ENCODE results near the gene NRXN3.
"Not testable (repeated sequence)": the region's sequence is repeated elsewhere in the genome, so short reads cannot be mapped to it uniquely, and the experiment has no call there.

The NRXN3 gene

GRCh38 chr14:78524196-78524595, 354.0 kb downstream of the NRXN3 start:
- DNase-seq (ENCODE audit: extremely low read depth, low read depth), result no peak
- no peak for TF ChIP-seq CTCF (IDR thresholded peaks at IDR 0.05; ENCODE audit: low read depth, low read length)

GRCh38 chr14:78524766-78525165, 354.6 kb downstream of the NRXN3 start:
- TF ChIP-seq CTCF (IDR thresholded peaks at IDR 0.05; ENCODE audit: low read depth, low read length), result no peak
- DNase-seq (ENCODE audit: extremely low read depth, low read depth), result no peak

GRCh38 chr14:78530078-78530477, 359.9 kb downstream of the NRXN3 start:
- TF ChIP-seq CTCF (IDR thresholded peaks at IDR 0.05; ENCODE audit: low read depth, low read length), result no peak
- no peak for DNase-seq (ENCODE audit: extremely low read depth, low read depth)

- no peak for TF ChIP-seq CTCF (IDR thresholded peaks at IDR 0.05; ENCODE audit: low read depth, low read length)
- no peak for DNase-seq (ENCODE audit: extremely low read depth, low read depth)
Observed at GRCh38 chr14:78534141-78534540, 364.0 kb downstream of the NRXN3 start.

GRCh38 chr14:78535041-78535440, 364.9 kb downstream of the NRXN3 start:
- TF ChIP-seq CTCF (IDR thresholded peaks at IDR 0.05; ENCODE audit: low read depth, low read length), result no peak
- DNase-seq (ENCODE audit: extremely low read depth, low read depth), result no peak

- DNase-seq (ENCODE audit: extremely low read depth, low read depth), result not testable (repeated sequence)
Observed at GRCh38 chr14:78541788-78542187, 371.6 kb downstream of the NRXN3 start.

- DNase-seq (ENCODE audit: extremely low read depth, low read depth), result no peak
- no peak for TF ChIP-seq CTCF (IDR thresholded peaks at IDR 0.05; ENCODE audit: low read depth, low read length)
Observed at GRCh38 chr14:78543433-78543832, 373.3 kb downstream of the NRXN3 start.

GRCh38 chr14:78561074-78561473, 390.9 kb downstream of the NRXN3 start:
- no peak for DNase-seq (ENCODE audit: extremely low read depth, low read depth)
- no peak for TF ChIP-seq CTCF (IDR thresholded peaks at IDR 0.05; ENCODE audit: low read depth, low read length)
